Smooth muscle cell (in vitro differentiated cells): ENCODE results near the gene ZNF256. TPM values are rescaled to one million over a fixed set of nuclear protein-coding genes. Genes with fewer than 3 reads are reported as not detected.

Source experiments
- DNase-seq: peaks from one replicate; lab custom pipeline; 2025; ENCODE audit not compliant: unreplicated experiment; lab: John Stamatoyannopoulos, UW
- H2AFZ ChIP-seq: fragments of 200-600 bp; sonication (generic); 2 replicates; pipeline ENCODE4 v1.6.0; 2016; ENCODE audit warnings: antibody characterized with exemption, low read depth, mild to moderate bottlenecking
- H3F3A ChIP-seq: fragments of 200-600 bp; sonication (generic); 2 replicates; pipeline ENCODE4 v1.6.0; 2017; ENCODE audit warnings: antibody characterized with exemption, low read depth
- H3K27ac ChIP-seq: fragments of 200-600 bp; sonication (generic); 2 replicates; pipeline ENCODE4 v1.5.1; 2016; ENCODE audit warnings: low read depth, mild to moderate bottlenecking
- H3K27me3 ChIP-seq: fragments of 200-600 bp; sonication (generic); 2 replicates; pipeline ENCODE4 v1.6.1; 2016; ENCODE audit warnings: low read depth, mild to moderate bottlenecking
- H3K36me3 ChIP-seq: fragments of 200-600 bp; sonication (generic); 2 replicates; pipeline ENCODE4 v1.5.1; 2016; ENCODE audit warnings: low read depth
- H3K4me1 ChIP-seq: fragments of 200-600 bp; sonication (generic); 2 replicates; pipeline ENCODE4 v1.5.1; 2016; ENCODE audit warnings: low read depth
- H3K4me2 ChIP-seq: fragments of 200-600 bp; sonication (generic); 2 replicates; pipeline ENCODE4 v1.6.0; 2016; ENCODE audit warnings: mild to moderate bottlenecking
- H3K4me3 ChIP-seq: fragments of 200-600 bp; sonication (generic); 2 replicates; pipeline ENCODE4 v1.5.1; 2016; ENCODE audit warnings: mild to moderate bottlenecking
- H3K79me2 ChIP-seq: fragments of 200-600 bp; sonication (generic); 2 replicates; pipeline ENCODE4 v1.6.0; 2016; ENCODE audit warnings: low read depth, mild to moderate bottlenecking
- H3K9ac ChIP-seq: fragments of 200-600 bp; sonication (generic); 2 replicates; pipeline ENCODE4 v1.6.0; 2016; ENCODE audit warnings: low read depth
- H3K9me3 ChIP-seq: fragments of 200-600 bp; sonication (generic); replicated peaks from 2 replicates; pipeline ENCODE4 v1.5.1; 2016; ENCODE audit warnings: low read depth
- H4K20me1 ChIP-seq: fragments of 200-600 bp; sonication (generic); 2 replicates; pipeline ENCODE4 v1.6.0; 2016; ENCODE audit warnings: low read depth
- CTCF ChIP-seq: fragments of 200-600 bp; sonication (generic); IDR thresholded peaks from 2 replicates; pipeline ENCODE4 v1.5.1; 2017; ENCODE audit warnings: borderline replicate concordance, mild to moderate bottlenecking, antibody characterized with exemption; ENCODE audit not compliant: insufficient read depth, poor library complexity, severe bottlenecking
- WGBS: methylation state at CpG from one replicate; pipeline ENCODE4 v1.1.7; 2016; ENCODE audit warnings: low lambda C conversion rate; 5-methylcytosine and 5-hydroxymethylcytosine counted together
- polyA plus RNA-seq: library from polyadenylated mRNA; unstranded; fragments of >200 nt; fragmentation: Nextera tagmentation; extraction: Ambion mirVana; gene quantifications from 2 replicates; pipeline ENCODE4 v1.2.1, GENCODE V29; 2016
- total RNA-seq: library from RNA; depleted of rRNA; stranded (reverse); fragments of >200 nt; gene quantifications from 2 replicates; pipeline ENCODE4 v1.2.3, GENCODE V29; 2014

The ZNF256 gene
- total and polyA plus RNA-seq, 2 experiments from 2014 or later: 3.2 to 4.5 TPM

GRCh38 chr19:57974434-57974833, 26.9 kb upstream of the ZNF256 start, which contains the start of gene C19orf18:
TSS of gene C19orf18 (minus strand) at chr19:57974534. CDS start at chr19:57974432, 102 bp downstream.
- 97% methylated on average over 4 of the region's 4 CpGs for WGBS

GRCh38 chr19:57964761-57965160, 17.3 kb upstream of the ZNF256 start:
- WGBS: 88% methylated on average over 8 of the region's 8 CpGs
- peaks cover 4% of the 10 kb centered on the region for H3K36me3 ChIP-seq
- H3K79me2 ChIP-seq: no peaks in the 10 kb centered on the region
- H2AFZ ChIP-seq: no peak overlapping the region
- peaks cover 7% of the 10 kb centered on the region for H3K9me3 ChIP-seq
- H4K20me1 ChIP-seq: no peaks in the 10 kb centered on the region
- no peaks in the 10 kb centered on the region for H3K4me1 ChIP-seq
- H3K9ac ChIP-seq: no peak overlapping the region
- no peak for TF ChIP-seq CTCF
- H3K27me3 ChIP-seq: no peaks in the 10 kb centered on the region
- H3K27ac ChIP-seq: no peak overlapping the region
- no peak for DNase-seq
- H3K4me3 ChIP-seq: no peak overlapping the region
- H3K4me2 ChIP-seq: no peak overlapping the region
- H3F3A ChIP-seq: no peaks in the 10 kb centered on the region

More at GRCh38 chr19:57974434-57974833, 26.9 kb upstream of the ZNF256 start, which contains the start of gene C19orf18:
- TF ChIP-seq CTCF: no peak
- no peak within 1 kb of the TSS for H3K4me2 ChIP-seq
- no peaks in the 10 kb centered on the region for H4K20me1 ChIP-seq
- no peak within 1 kb of the TSS for H3K27ac ChIP-seq
- H3K79me2 ChIP-seq: no peaks in the 10 kb centered on the region
- H3K9ac ChIP-seq: no peak within 1 kb of the TSS
- H3K4me3 ChIP-seq: no peak within 1 kb of the TSS
- H3F3A ChIP-seq: peaks cover 9% of the 10 kb centered on the region
- no peak for DNase-seq
- no peaks in the 10 kb centered on the region for H3K27me3 ChIP-seq
- peaks cover 62% of the 10 kb centered on the region for H3K9me3 ChIP-seq
- no peak within 1 kb of the TSS for H2AFZ ChIP-seq
- peaks cover 44% of the 10 kb centered on the region for H3K36me3 ChIP-seq
- no peaks in the 10 kb centered on the region for H3K4me1 ChIP-seq

GRCh38 chr19:57961785-57962184, 14.3 kb upstream of the ZNF256 start:
- TF ChIP-seq CTCF: no peak

GRCh38 chr19:57954996-57955395, 7.5 kb upstream of the ZNF256 start:
- WGBS: 87% methylated on average over 4 of the region's 4 CpGs
- no peak overlapping the region for H3K4me2 ChIP-seq
- no peaks in the 10 kb centered on the region for H3K27me3 ChIP-seq
- no peak overlapping the region for H3K4me3 ChIP-seq
- no peaks in the 10 kb centered on the region for H3K79me2 ChIP-seq
- no peak overlapping the region for H2AFZ ChIP-seq
- no peak overlapping the region for H3K27ac ChIP-seq
- no peaks in the 10 kb centered on the region for H4K20me1 ChIP-seq
- peaks cover 13% of the 10 kb centered on the region for H3K9me3 ChIP-seq
- TF ChIP-seq CTCF: no peak
- DNase-seq: no peak
- no peaks in the 10 kb centered on the region for H3F3A ChIP-seq
- H3K36me3 ChIP-seq: no peaks in the 10 kb centered on the region
- H3K4me1 ChIP-seq: no peaks in the 10 kb centered on the region
- H3K9ac ChIP-seq: no peak overlapping the region

More at GRCh38 chr19:57961785-57962184, 14.3 kb upstream of the ZNF256 start:
- Histone ChIP-seq H2AFZ (no peak overlapping the region), H3K36me3 (peaks cover 4% of the 10 kb centered on the region), H3K9me3 (peaks cover 14% of the 10 kb centered on the region), H3K4me3 (no peak overlapping the region), H3K4me1 (no peaks in the 10 kb centered on the region), H3K9ac (no peak overlapping the region), H3K27me3 (no peaks in the 10 kb centered on the region), H3K27ac (no peak overlapping the region), H3K4me2 (no peak overlapping the region), H3F3A (no peaks in the 10 kb centered on the region), H3K79me2 (no peaks in the 10 kb centered on the region), H4K20me1 (no peaks in the 10 kb centered on the region)
- DNase-seq: no peak
- 94% methylated on average over 1 of the region's 1 CpG for WGBS
